A673 (cell line): ENCODE data around the gene ACSBG1. TPM values are rescaled to one million over a fixed set of nuclear protein-coding genes. Genes with fewer than 3 reads are reported as not detected.

Experiments used
- BruUV-seq: library from RNA; stranded (reverse); fragments of 400-500 nt; replicated peaks from 2 replicates; lab custom pipeline; 2021; lab: Mats Ljungman, UMichigan
- CTCF ChIA-PET: fragments of 300-600 bp; sonication (Branson Sonifier 250); formaldehyde crosslinking; loops from one replicate; lab custom pipeline; 2022; ENCODE audit warnings: antibody characterized with exemption; lab: Charles Lee
- POLR2A ChIA-PET: fragments of 300-600 bp; sonication (Branson Sonifier 250); formaldehyde crosslinking; loops from one replicate; lab custom pipeline; 2022; ENCODE audit warnings: antibody characterized with exemption; ENCODE audit not compliant: low non-redundant PET; lab: Charles Lee
- DNase-seq: peaks from one replicate; pipeline ENCODE4 v3.0.0-alpha.2; 2015; ENCODE audit warnings: low spot score
- H3K27ac ChIP-seq: fragments of 200-600 bp; sonication (generic); 2 replicates; pipeline ENCODE4 v1.5.1; 2016; ENCODE audit warnings: mixed run types, low read depth, mild to moderate bottlenecking, mixed read lengths, antibody characterized with exemption, low read length; ENCODE audit not compliant: poor library complexity, severe bottlenecking
- H3K27me3 ChIP-seq: fragments of 200-600 bp; sonication (generic); replicated peaks from 2 replicates; pipeline ENCODE4 v1.6.1; 2017; ENCODE audit warnings: mixed run types, low read depth, mild to moderate bottlenecking, mixed read lengths, antibody characterized with exemption, low read length; ENCODE audit not compliant: insufficient read depth, poor library complexity
- H3K36me3 ChIP-seq: fragments of 200-600 bp; sonication (generic); 2 replicates; pipeline ENCODE4 v1.6.1; 2016; ENCODE audit warnings: mixed run types, mild to moderate bottlenecking, mixed read lengths, antibody characterized with exemption, low read length; ENCODE audit not compliant: insufficient read depth, poor library complexity, severe bottlenecking
- H3K4me1 ChIP-seq: fragments of 200-600 bp; sonication (generic); 2 replicates; pipeline ENCODE4 v1.6.1; 2017; ENCODE audit warnings: mixed run types, mild to moderate bottlenecking, mixed read lengths, antibody characterized with exemption, low read length; ENCODE audit not compliant: insufficient read depth, poor library complexity, severe bottlenecking
- H3K4me3 ChIP-seq: fragments of 200-600 bp; sonication (generic); 2 replicates; pipeline ENCODE4 v1.5.1; 2016; ENCODE audit warnings: low read depth, mixed run types, mild to moderate bottlenecking, mixed read lengths, low read length; ENCODE audit not compliant: poor library complexity, severe bottlenecking
- H3K9me3 ChIP-seq: fragments of 200-600 bp; sonication (generic); 2 replicates; pipeline ENCODE4 v1.6.1; 2016; ENCODE audit warnings: mixed run types, low read depth, mild to moderate bottlenecking, mixed read lengths, antibody characterized with exemption, low read length; ENCODE audit not compliant: poor library complexity, severe bottlenecking
- CTCF ChIP-seq: fragments of 300-800, 200-600 bp; sonication (generic); conservative IDR thresholded peaks from 2 replicates; pipeline ENCODE4 v1.5.1; 2017; ENCODE audit warnings: low read depth, mild to moderate bottlenecking, antibody characterized with exemption, low read length, moderate library complexity, mixed read lengths
- EZH2 ChIP-seq: fragments of 200-600 bp; sonication (generic); IDR thresholded peaks from 2 replicates; pipeline ENCODE4 v1.6.1; 2017; ENCODE audit warnings: borderline replicate concordance, low read depth, mild to moderate bottlenecking, mixed read lengths, antibody characterized with exemption, low read length; ENCODE audit not compliant: poor library complexity, severe bottlenecking
- intact Hi-C: fragments of 100-400 bp; cut with micrococcal nuclease; formaldehyde crosslinking; loops from one replicate; pipeline ENCODE4 v1.10.0; 2022; ENCODE audit not compliant: unreplicated experiment
- total RNA-seq: library from RNA; stranded (reverse); gene quantifications from 2 replicates; pipeline ENCODE4 v1.2.3, GENCODE V29; 2021

ACSBG1 gene
- total RNA-seq, 1 experiment from 2014 or later: 0.45 TPM

DNA sequence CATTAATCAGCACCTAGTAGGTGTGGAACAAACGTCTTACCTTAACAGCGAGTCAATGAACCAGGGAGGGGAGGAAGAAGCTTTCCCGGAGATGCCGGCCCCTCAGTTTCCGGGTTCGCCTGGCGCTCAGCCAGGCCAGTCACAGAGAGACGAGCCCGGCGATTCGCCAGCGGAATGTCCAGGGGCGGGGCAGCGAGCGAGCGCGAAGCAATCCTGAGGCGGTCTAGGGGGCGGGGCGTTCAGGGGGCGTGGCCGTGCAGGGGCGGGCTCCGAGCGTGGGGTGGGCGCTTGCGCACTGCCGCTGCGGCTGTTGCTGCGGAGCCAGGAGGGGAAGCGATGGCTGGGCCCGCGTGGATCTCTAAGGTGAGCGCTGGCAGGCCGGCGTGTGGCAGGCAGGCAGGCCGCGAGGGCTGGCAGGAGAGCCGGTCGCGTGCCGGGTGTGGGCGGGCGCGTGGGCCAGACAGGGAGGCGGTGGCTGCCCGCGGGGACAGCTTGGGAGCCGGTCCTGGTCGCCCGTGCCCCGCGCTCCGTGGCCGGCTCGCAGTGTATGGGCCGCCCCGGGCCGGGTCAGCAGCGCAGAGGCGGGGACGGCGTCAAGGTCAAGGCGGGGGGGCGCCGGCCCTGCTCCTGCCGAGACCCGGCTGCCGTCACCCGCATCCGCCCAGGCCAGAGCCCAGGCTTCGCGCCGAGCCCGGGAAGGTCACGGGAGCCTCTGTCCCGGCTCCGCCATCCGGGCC is 85.1 kb downstream of the ACSBG1 start, which contains the start of gene IDH3A:
TSS of gene IDH3A (plus strand) at position 295 of the 737 bp plus-strand sequence. CDS start at position 337, 42 bp downstream.
- Histone ChIP-seq H3K9me3 (no peaks in the 10 kb centered on the region), H3K36me3 (no peaks in the 10 kb centered on the region), H3K4me3 (peak within 1 kb of the TSS; percentile 80), H3K27me3 (no peaks in the 10 kb centered on the region), H3K27ac (peak within 1 kb of the TSS; percentile 45), H3K4me1 (peaks cover 12% of the 10 kb centered on the region)
- no TSS peak for BruUV-seq
- no peak for TF ChIP-seq CTCF
- TF ChIP-seq EZH2: no peak
- ChIA-PET CTCF (interaction anchor here (0.7 kb wide), 1 partner anchor 123 kb away, joined by 3 read pairs; no protein-coding TSS in a partner anchor), POLR2A (no interaction called here)
- peak; percentile 98 for DNase-seq
- intact Hi-C loops: no loop called here

GRCh38 chr15:78148392-78149067 is 85.8 kb downstream of the ACSBG1 start:
- H3K36me3 ChIP-seq: no peaks in the 10 kb centered on the region
- H3K27me3 ChIP-seq: no peaks in the 10 kb centered on the region
- peak overlapping the region; percentile 80 for H3K4me3 ChIP-seq
- DNase-seq: no peak
- H3K4me1 ChIP-seq: peaks cover 12% of the 10 kb centered on the region
- TSS peak; percentile 97 for BruUV-seq
- intact Hi-C loops: no loop called here
- ChIA-PET POLR2A (no interaction called here), CTCF (no interaction called here)
- peak overlapping the region; percentile 45 for H3K27ac ChIP-seq
- TF ChIP-seq EZH2 (no peak), CTCF (no peak)
- no peaks in the 10 kb centered on the region for H3K9me3 ChIP-seq

GRCh38 chr15:78147566-78147965 is 86.8 kb downstream of the ACSBG1 start:
- no peak overlapping the region for H3K4me3 ChIP-seq
- TF ChIP-seq EZH2 (no peak), CTCF (no peak)
- intact Hi-C loops: no loop called here
- H3K27ac ChIP-seq: no peak overlapping the region
- ChIA-PET POLR2A (no interaction called here), CTCF (no interaction called here)
- H3K4me1 ChIP-seq: peaks cover 12% of the 10 kb centered on the region
- no TSS peak for BruUV-seq
- no peaks in the 10 kb centered on the region for H3K9me3 ChIP-seq
- no peaks in the 10 kb centered on the region for H3K36me3 ChIP-seq
- no peak for DNase-seq
- H3K27me3 ChIP-seq: no peaks in the 10 kb centered on the region
